ENCODE measurements around the gene DUSP6. TPM values are rescaled to one million over a fixed set of nuclear protein-coding genes. Genes with fewer than 3 reads are reported as not detected.

Gene DUSP6
- total RNA-seq, 2 experiments from 2014 or later, result 11.8 to 14.7 TPM

- peaks cover 11% of the 10 kb centered on the region for H3K9me3 Mint-ChIP-seq
- no peak overlapping the region for H3K4me3 ChIP-seq (ENCODE audit: low read length)
- H3K27ac ChIP-seq (ENCODE audit: low read depth in 1 of 2, low read length in 2 of 2), result no peak overlapping the region
- H3K27me3 ChIP-seq (ENCODE audit: control insufficient read depth in 1 of 2, insufficient read depth in 2 of 2, low read length in 2 of 2), result no peaks in the 10 kb centered on the region
- DNase-seq (no peak), ATAC-seq (ENCODE audit: poor library complexity) (no peak)
- no peaks in the 10 kb centered on the region for H3K27me3 Mint-ChIP-seq
- intact Hi-C loops (cut with DNase I, micrococcal nuclease), result no loop called here
- ChIA-PET POLR2A (no interaction called here), CTCF (no interaction called here)
- H3K36me3 Mint-ChIP-seq (ENCODE audit: low read depth), result no peaks in the 10 kb centered on the region
- TF ChIP-seq CTCF (IDR thresholded peaks at IDR 0.05), result no peak
- no peaks in the 10 kb centered on the region for H3K36me3 ChIP-seq (ENCODE audit: insufficient read depth, low read length)
- H3K4me3 Mint-ChIP-seq, result no peak overlapping the region
- no peaks in the 10 kb centered on the region for H3K4me1 Mint-ChIP-seq (ENCODE audit: low read depth)
- no peaks in the 10 kb centered on the region for H3K4me1 ChIP-seq (ENCODE audit: insufficient read depth, low read length)
- H3K27ac Mint-ChIP-seq, result no peak overlapping the region
- H3K9me3 ChIP-seq (ENCODE audit: control insufficient read depth in 1 of 2, insufficient read depth in 1 of 2, low read length in 2 of 2), result peaks cover 7 to 9% of the 10 kb centered on the region in 2 experiments
Measured at GRCh38 chr12:89327486-89328094, 24.7 kb downstream of the DUSP6 start.

GRCh38 chr12:89326239-89327040 lies 25.9 kb downstream of the DUSP6 start:
- no peaks in the 10 kb centered on the region for H3K4me1 ChIP-seq (ENCODE audit: insufficient read depth, low read length)
- ChIA-PET CTCF (interaction anchor here (1.2 kb wide), 1 partner anchor 41 kb away, joined by 3 read pairs; no protein-coding TSS in a partner anchor), POLR2A (no interaction called here)
- ATAC-seq (ENCODE audit: poor library complexity), result no peak
- Mint-ChIP-seq H3K4me1 (ENCODE audit: low read depth) (no peaks in the 10 kb centered on the region), H3K36me3 (ENCODE audit: low read depth) (no peaks in the 10 kb centered on the region), H3K27me3 (no peaks in the 10 kb centered on the region), H3K27ac (no peak overlapping the region), H3K9me3 (peaks cover 11% of the 10 kb centered on the region), H3K4me3 (no peak overlapping the region)
- TF ChIP-seq CTCF (IDR thresholded peaks at IDR 0.05), result no peak
- H3K36me3 ChIP-seq (ENCODE audit: insufficient read depth, low read length), result no peaks in the 10 kb centered on the region
- H3K27ac ChIP-seq (ENCODE audit: low read depth in 1 of 2, low read length in 2 of 2), result no peak overlapping the region
- intact Hi-C loops (cut with DNase I, micrococcal nuclease), result no loop called here
- no peaks in the 10 kb centered on the region for H3K27me3 ChIP-seq (ENCODE audit: control insufficient read depth in 1 of 2, insufficient read depth in 2 of 2, low read length in 2 of 2)
- no peak for DNase-seq
- peaks cover 2 to 9% of the 10 kb centered on the region in 2 experiments for H3K9me3 ChIP-seq (ENCODE audit: control insufficient read depth in 1 of 2, insufficient read depth in 1 of 2, low read length in 2 of 2)
- H3K4me3 ChIP-seq (ENCODE audit: low read length), result no peak overlapping the region

- Mint-ChIP-seq H3K27ac (no peak overlapping the region), H3K4me3 (no peak overlapping the region), H3K9me3 (peaks cover 4% of the 10 kb centered on the region), H3K4me1 (ENCODE audit: low read depth) (no peaks in the 10 kb centered on the region), H3K27me3 (no peaks in the 10 kb centered on the region), H3K36me3 (ENCODE audit: low read depth) (no peaks in the 10 kb centered on the region)
- POLR2A ChIA-PET, result no interaction called here
- intact Hi-C loops (cut with DNase I, micrococcal nuclease), result no loop called here
- no peak overlapping the region for H3K4me3 ChIP-seq (ENCODE audit: low read length)
- H3K36me3 ChIP-seq (ENCODE audit: insufficient read depth, low read length), result no peaks in the 10 kb centered on the region
- no peak for TF ChIP-seq CTCF (IDR thresholded peaks at IDR 0.05)
- peaks cover 0 to 2% of the 10 kb centered on the region in 2 experiments for H3K9me3 ChIP-seq (ENCODE audit: control insufficient read depth in 1 of 2, insufficient read depth in 1 of 2, low read length in 2 of 2)
- ATAC-seq (ENCODE audit: poor library complexity) (no peak), DNase-seq (no peak)
- no peaks in the 10 kb centered on the region for H3K27me3 ChIP-seq (ENCODE audit: control insufficient read depth in 1 of 2, insufficient read depth in 2 of 2, low read length in 2 of 2)
- no peak overlapping the region for H3K27ac ChIP-seq (ENCODE audit: low read depth in 1 of 2, low read length in 2 of 2)
- no peaks in the 10 kb centered on the region for H3K4me1 ChIP-seq (ENCODE audit: insufficient read depth, low read length)
- CTCF ChIA-PET, result interaction anchor here (1.2 kb wide), 1 partner anchor 42 kb away, joined by 3 read pairs; no protein-coding TSS in a partner anchor
Measured at GRCh38 chr12:89325495-89325894, 26.8 kb downstream of the DUSP6 start.

Measured in CD4-positive, alpha-beta T cell (primary cell).